Esophagus squamous epithelium (tissue), 4 donors: ENCODE results near the gene LRP1B.

Source experiments
- POLR2A ChIP-seq, 4 donors: fragments of 450-650 bp; IDR thresholded peaks; one replicate each; pipeline ENCODE4 v1.6.1; 2017; ENCODE audit warnings: antibody characterized with exemption in 4 of 4, mild to moderate bottlenecking in 4 of 4, moderate library complexity in 3 of 4
- TF ChIP-seq, protein P1 (sequence below), 6 experiments: fragments of 450-650 bp in 4 of 6; fragments of 200-600 bp in 2 of 6; sonication (generic) in 2 of 6; IDR thresholded peaks; one replicate each; pipeline ENCODE4 v1.5.1; 2016 to 2019; ENCODE audit warnings: antibody characterized with exemption in 6 of 6, mild to moderate bottlenecking in 4 of 6, moderate library complexity in 4 of 6

DNA sequence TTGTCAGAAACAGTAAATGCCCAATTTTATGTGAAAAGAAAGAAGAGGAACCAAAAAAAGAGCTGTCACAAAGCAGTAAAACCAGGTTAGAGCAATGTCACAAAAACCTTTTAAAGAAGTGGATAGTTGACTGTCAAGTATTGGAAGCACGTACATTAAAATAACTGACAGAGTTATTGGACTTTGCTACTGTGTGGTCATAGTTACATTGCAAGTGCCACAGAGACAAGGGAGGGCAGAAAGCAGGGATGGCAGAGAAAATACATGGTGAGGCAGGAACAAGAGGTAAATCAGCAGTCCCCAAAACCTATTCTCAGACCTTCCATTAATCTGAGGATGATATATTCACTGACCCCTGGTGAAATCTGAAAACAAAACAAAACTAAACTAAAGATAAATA, 116.3 kb downstream of the LRP1B start:
- TF ChIP-seq, protein P1, sequence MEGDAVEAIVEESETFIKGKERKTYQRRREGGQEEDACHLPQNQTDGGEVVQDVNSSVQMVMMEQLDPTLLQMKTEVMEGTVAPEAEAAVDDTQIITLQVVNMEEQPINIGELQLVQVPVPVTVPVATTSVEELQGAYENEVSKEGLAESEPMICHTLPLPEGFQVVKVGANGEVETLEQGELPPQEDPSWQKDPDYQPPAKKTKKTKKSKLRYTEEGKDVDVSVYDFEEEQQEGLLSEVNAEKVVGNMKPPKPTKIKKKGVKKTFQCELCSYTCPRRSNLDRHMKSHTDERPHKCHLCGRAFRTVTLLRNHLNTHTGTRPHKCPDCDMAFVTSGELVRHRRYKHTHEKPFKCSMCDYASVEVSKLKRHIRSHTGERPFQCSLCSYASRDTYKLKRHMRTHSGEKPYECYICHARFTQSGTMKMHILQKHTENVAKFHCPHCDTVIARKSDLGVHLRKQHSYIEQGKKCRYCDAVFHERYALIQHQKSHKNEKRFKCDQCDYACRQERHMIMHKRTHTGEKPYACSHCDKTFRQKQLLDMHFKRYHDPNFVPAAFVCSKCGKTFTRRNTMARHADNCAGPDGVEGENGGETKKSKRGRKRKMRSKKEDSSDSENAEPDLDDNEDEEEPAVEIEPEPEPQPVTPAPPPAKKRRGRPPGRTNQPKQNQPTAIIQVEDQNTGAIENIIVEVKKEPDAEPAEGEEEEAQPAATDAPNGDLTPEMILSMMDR (IDR thresholded peaks at IDR 0.05), result no peak
- TF ChIP-seq POLR2A (IDR thresholded peaks at IDR 0.05), result no peak
